Left ventricle myocardium superior (tissue), 1 donor: ENCODE measurements around the gene SMDT1. TPM values are rescaled to one million over a fixed set of nuclear protein-coding genes. Genes with fewer than 3 reads are reported as not detected.
A peak's percentile ranks its signal among the peaks of the same experiment; 100 is the strongest.

Experiments used
- ATAC-seq: fragments of 200-7000 bp; cut with Tn5 transposase; one replicate; pipeline ENCODE4 v1.9.1; 2020; ENCODE audit warnings: mild to moderate bottlenecking, moderate library complexity
- DNase-seq: peaks from one replicate; pipeline ENCODE4 v3.0.0-alpha.2; 2020
- intact Hi-C: fragments of 100-400 bp; cut with micrococcal nuclease; formaldehyde crosslinking; loops from one replicate; pipeline ENCODE4 v1.11.0; 2022
- long read RNA-seq: library from polyadenylated mRNA; unstranded; transcript quantifications from one replicate; pipeline ENCODE4 v2.0.0, GENCODE V29; 2021
- total RNA-seq: library from RNA; stranded (reverse); fragmentation: NEBNext Ultra II Directional; extraction: Animal tissue kit (Norgen Biotek cat#: 25700); gene quantifications from one replicate; pipeline ENCODE4 v1.2.1, GENCODE V29; 2021
- donor health status: DM: no; HTN: yes; CAD: no; lungs with severe emphysema.

SMDT1 gene, protein sequence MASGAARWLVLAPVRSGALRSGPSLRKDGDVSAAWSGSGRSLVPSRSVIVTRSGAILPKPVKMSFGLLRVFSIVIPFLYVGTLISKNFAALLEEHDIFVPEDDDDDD
- 165 TPM for total RNA-seq
- long read RNA-seq, transcript SMDT1-201 (3 exons, 1,567 nt), result major isoform, 196 of 210 reads
- long read RNA-seq, partial matches to known transcripts, result 6 of 210 reads
- long read RNA-seq, other reads (novel, unspliced or antisense), result 5 of 210 reads

DNA sequence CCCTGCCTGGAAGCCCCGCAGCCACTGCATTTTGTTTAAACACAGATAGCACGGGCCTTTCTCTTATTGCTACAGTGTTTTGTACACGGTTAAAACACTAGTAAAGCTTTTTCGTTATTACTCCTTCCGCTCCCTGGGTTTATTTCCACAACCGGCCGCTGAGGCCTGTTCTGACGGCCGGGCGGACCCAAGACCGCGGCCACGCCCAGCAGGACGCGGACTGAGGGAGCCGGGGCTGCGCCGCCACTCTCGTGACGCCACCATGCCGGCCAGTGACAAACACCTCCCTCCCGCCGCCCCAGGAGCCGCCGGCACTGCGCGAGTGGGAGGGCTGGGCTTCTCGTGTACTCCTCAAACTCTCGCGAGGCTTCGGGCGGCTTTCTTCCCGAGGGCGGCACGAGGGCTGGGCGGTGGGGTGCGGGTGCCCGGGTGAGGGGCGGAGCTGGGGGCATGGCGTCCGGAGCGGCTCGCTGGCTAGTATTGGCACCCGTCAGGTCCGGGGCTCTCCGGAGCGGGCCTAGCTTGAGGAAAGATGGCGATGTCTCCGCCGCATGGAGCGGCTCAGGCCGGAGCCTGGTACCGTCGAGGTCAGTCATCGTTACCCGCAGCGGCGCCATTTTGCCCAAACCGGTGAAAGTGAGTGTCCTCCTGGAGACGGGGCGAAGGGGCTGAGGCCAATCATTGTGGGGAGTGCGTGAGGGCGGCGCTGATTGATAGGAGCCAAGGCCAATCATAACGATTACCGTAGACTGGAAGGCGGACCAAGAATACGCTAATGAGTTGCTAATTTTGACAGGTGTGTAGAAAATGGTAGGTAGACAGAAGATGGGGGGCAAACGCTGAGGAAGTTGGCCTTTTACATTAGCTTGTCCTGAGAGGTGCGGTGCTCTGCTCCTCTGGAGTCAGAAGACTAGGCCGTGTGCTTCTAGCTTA lies at the start of gene SMDT1:
Gene SMDT1 (plus strand): TSS at position 382 of the 933 bp plus-strand sequence. CDS start 69 bp downstream, at position 451.
- ATAC-seq (peak; percentile 92), DNase-seq (peak; percentile 100)
- intact Hi-C loops, result no loop called here

DNA sequence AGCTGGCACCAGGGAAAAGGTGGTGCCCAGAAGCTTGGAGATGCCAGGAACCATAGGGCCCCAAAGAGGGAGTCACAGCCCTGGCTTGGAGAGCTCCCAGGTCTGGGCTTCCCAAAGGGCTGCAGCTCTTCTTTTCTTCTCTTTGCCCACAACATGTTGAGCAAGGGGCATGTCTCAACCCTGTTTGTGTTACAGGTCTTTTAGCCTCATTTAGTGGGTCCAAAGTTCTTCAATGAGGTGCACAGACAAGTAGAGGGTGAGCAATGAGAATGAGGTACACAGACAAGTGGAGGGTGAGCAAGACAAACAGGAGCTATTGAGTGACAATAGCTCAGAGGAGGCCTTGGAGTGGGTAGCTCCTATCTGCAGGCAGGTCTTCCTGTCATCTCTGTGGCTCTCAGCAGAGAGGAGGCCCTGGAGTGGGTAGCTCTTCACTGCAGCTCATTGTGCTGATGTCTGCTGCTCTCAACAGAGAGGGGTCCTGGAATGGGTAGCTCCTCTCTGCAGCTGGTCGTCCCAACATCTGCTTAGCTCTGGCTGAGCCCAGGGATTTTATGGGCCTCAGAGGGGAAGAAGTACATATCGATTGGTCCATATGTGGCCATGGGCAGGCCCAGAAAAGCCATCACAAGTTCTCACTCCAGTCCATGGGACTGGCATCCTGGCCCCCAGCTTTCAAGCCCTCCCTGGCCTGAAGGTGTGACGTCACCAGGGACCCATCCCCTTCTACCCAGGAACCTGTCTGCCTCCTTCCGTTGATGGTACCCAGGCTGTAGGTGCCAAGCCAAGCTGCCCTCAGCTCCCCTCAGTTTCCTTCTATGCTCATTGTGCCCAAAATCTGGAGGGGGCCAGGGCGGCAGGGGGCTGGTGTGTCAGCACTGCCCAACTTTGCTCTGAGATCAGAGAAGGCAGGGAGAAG lies 46.0 kb upstream of the SMDT1 start:
- ATAC-seq (no peak), DNase-seq (no peak)
- intact Hi-C loops, result no loop called here

DNA sequence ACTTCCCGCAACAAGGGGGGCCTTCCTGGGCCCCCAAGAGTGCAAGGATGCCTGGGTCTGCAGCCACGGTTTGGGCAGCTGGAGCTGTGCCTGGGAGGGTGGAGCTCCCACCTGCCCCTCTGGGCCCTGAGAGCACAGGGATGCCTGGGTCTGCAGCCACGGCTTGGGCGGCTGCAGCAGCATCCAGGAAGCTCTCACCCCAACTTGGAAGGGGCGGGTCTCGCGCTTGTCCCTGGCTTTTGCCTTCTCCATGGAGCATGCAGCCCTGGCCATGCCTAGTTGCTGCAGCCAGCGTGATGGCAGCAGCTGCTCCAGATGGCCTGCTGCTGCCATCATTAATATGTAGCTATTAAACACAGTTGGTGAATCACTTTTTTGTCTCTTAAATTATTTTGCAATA lies 44.2 kb upstream of the SMDT1 start:
- intact Hi-C loops, result no loop called here
- DNase-seq (no peak), ATAC-seq (no peak)

DNA sequence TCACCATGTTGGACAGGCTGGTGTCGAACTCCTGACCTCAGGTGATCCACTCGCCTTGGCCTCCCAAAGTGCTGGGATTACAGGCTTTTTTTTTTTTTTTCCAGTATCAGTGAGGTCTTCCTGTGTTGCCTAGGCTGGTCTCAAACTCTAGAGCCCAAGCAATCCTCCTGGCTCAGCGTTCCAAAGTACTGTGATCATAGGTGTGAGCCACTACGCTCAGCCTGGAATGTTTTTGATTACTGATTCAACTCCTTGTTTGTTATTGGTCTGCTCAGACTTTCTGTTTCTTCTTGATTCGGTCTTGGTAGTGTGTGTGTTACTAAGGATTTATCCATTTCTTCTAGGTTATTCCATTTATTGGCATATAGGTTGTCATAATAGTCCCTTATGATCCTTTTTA lies 40.2 kb upstream of the SMDT1 start:
- intact Hi-C loops, result no loop called here
- no peak for ATAC-seq
- no peak for DNase-seq

DNA sequence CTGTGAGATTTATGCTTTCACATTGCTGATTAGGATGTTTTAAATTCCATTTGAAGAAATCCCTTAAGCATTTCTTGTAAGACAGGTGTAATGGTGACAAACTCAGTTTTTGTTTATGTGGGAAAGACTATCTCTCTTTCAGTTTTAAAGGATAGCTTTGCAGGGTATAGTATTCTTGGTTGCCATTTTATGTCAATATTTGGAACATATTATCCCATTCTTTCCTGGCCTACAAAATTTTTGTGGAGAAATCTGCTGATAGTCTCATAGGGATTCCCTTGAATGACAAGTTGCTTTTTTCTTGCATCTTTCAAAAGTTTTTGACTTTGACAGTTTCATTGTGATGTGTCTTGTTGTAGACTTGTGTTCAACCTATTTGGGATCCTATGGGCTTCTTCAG lies 37.7 kb upstream of the SMDT1 start:
- DNase-seq (no peak), ATAC-seq (no peak)
- intact Hi-C loops, result no loop called here

DNA sequence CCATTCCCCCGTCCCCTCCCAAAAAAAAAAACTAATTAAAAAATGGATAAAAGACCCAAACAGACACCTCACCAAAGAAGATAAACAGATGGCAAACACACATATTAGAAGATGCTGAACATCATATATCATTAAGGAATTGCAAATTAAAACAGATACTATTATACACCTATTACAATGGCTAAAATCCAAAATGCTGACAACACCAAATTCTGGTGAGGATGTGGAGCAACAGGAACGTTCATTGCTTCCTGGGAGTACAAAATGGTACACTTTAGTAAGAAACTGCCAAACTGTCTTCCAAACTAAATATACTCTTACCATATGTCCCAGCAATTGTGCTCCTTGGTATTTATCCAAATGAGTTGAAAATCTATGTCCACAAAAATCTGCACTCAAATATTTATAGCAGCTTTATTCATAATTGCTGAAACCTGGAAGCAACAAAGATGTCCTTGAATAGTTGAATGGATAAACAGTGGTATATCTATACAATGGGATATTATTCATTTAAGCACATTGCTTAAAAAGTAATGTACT lies 28.8 kb upstream of the SMDT1 start:
- intact Hi-C loops, result no loop called here
- ATAC-seq, result no peak
- DNase-seq, result no peak

DNA sequence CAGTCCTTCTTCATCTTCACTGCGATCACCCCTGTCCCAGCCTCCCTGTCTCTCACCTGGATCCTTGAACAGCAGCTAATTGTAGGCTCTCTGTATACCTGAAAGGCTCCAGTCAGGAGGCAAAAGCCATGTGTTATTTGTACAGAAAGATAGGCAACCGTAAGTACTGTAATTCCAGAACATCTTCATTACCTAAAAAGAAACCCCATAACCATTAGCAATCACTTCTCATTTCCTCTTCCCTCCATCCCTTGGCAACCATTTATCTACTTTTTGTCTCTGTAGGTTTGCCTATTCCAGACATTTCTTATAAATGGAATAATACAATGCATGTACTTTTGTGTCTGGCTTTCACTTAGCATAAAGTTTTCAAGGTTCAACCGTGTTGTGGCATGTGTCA lies 26.7 kb upstream of the SMDT1 start:
- no peak for ATAC-seq
- DNase-seq, result no peak
- intact Hi-C loops, result no loop called here

DNA sequence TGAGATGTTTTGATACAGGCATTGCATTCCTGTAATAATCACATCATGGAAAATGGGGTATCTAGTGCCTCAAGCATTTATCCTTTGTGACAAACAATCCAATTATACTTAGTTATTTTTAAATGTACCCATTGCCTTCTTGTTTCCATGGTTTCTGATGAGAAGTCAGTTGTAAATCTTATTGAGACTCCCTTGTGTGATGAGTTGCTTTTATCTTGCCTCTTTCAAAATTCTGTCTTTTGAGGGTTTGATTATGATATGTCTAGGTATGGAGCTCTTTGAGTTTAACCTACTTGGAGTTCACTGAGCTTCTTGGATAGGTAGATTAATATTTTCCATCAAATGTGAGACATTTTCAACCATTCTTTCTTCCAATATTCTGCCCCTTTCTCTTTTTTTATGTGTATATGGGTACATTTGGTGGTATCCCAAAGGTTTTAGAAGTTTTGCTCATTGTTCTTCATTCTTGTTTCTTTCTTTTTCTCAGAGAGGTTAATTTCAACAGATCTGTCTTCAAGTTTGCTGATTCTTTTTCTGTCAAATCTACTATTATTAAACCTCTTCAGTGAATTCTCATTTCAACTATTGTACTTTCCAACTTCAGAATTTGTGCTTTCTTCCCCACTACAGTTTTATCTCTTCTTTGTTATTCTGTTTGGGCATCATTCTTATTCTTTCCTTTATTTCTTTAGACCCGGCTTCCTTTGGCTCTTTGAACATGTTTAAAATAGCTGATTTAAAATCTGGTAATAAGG lies 22.6 kb upstream of the SMDT1 start:
- intact Hi-C loops, result no loop called here
- no peak for DNase-seq
- no peak for ATAC-seq

DNA sequence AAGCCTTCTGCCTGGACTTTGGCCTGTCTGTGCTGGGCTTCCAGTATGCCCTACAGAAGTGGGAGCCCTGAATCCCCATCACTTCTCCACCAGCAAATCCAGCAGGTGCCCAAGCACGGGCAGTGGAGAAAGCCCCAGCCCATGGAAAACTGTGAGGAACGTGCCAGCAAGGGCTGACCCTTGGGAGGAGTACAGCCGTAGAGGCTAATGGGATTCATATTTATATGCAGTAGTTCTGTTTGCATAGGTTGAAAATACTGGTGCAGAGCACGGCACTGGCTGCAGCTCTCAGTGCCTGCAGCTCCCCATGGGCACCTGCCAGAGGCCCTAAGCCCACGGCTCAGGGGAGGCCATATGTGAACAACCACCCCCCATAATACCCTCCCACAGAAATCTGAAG lies 19.0 kb upstream of the SMDT1 start:
- intact Hi-C loops, result no loop called here
- no peak for ATAC-seq
- no peak for DNase-seq

DNA sequence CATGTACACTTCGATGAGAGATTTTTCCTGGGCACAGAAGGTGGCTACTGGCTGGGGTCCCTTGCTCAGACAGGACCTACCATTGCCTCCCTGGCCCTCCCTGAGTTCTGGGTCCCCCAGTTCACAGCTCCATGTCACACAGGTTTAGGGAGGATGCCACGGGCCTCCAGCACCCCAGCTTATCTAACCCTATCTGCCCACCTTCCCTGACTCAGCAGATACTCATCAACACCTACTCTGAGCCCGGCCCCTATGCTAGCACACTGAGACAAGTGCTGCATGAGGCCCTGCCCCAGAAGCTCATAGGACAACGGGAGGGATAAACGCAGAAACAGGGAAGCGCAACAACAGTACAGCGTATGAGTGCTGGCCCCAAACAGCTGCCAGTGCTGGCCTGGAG lies 18.5 kb upstream of the SMDT1 start:
- intact Hi-C loops, result no loop called here
- DNase-seq (no peak), ATAC-seq (no peak)

DNA sequence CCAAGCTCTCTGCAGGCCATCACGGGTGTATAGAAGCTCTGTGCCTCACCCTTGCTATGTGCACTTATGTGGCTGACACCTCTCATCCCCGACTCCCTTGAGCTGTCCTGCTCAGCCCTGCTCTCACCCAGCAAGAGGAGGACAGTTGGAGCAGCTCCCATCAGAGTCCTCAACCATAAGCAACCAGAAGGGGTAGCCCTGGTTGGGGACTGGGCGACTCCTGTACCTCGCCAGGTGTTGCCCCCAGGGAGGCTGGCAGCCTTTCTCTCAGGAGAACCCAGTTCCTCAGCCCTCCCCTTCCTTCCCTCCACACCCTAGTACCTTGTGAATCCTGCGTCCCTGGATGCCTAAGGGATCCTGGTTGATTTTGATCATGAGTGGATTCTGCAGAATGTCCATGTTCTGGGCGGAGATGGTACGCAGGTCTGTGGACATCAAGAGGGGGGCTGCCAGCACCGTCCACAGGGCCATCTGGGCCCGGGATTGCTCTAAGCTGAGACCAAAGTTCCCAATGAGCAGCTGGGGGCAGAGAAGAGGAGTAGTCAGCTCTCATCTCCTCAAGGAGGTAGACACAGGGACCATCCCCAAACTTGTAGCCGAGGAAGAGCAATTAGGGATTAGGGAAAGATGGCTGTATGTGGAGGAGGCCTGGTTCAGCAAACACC lies 16.9 kb upstream of the SMDT1 start:
- intact Hi-C loops, result no loop called here
- no peak for DNase-seq
- no peak for ATAC-seq

DNA sequence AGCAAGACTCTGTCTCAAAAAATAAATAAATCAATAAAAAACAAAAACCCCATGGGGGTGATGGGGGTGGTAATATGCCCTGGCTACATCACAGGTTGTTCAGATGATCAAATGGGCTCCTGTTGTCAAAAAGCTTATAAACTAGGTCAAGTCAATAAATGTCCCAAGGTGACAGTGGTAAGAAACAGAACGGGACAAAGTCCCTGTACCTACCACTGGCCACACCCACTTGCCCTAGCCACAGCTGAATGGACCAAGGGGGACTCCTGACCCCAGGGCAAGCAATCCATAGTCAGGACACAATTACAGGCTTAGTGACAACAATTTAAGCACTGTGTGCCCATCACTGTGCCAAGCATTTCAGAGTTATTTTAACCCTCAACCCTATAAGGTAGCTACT lies 14.9 kb upstream of the SMDT1 start:
- DNase-seq, result no peak
- intact Hi-C loops, result no loop called here
- ATAC-seq, result no peak

DNA sequence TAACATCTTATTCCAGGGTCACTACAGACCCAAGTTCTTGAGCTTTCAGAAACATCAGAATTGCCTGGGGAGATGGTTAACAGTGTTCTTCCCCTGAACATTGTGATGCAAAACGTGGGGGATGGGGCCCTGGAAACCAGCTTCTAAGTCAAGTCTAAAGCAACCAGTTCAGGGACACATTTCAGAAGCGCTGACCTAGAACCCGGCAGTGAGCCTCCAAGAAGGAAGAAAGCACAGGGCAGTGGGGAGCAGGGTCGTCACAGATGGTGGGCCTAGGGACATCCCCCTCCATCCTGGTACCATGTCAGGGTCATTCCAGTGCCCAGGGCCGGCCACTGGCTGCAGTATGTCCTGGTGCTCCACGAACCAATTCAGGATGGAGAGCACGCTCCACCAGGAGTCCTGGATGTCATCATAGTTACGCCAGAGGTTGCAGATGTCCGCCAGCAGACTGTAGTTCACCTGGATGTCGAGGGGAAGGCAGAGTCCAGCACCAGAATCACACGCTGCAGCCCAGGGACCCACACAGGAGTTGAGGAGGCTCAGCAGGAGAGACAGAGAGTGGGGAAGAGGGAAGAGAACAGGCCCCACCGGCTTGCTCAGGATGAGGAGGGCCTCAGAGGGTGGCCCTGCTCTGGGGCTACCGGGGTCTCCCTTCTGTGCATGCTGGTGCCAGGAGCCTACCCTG lies 13.9 kb upstream of the SMDT1 start:
- intact Hi-C loops, result no loop called here
- no peak for ATAC-seq
- DNase-seq, result no peak

DNA sequence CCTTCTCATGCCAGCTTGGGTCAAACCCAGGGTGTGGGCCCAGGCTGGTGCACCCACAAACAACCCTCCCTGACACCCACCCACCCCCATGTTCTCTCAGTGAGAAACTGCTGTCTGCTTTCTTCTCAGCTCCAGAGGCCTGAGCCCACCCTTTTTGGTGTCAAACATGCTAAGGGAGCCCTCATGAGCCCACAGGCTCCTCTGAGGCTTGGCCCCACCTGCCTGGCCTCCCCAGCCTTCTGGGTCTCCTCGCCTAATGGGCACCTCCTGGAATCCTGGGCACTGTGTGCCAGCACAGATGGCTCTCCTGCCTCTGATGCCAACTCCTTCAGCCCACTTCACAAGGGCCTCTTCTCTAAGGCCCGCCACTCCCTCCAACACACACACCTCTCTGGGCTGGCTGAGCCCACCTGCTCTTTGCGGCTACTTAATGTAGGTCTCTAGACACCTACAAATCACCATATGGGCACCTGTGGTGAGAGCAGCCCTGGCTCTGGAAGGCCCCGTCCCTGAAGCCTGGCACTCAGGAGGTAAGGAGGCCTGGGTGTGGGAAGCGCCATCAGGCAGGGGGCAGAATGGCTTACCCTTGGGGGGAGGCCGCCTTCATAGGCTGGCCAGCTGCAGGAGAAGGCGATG lies 13.3 kb upstream of the SMDT1 start:
- ATAC-seq, result no peak
- DNase-seq, result no peak
- intact Hi-C loops, result no loop called here

DNA sequence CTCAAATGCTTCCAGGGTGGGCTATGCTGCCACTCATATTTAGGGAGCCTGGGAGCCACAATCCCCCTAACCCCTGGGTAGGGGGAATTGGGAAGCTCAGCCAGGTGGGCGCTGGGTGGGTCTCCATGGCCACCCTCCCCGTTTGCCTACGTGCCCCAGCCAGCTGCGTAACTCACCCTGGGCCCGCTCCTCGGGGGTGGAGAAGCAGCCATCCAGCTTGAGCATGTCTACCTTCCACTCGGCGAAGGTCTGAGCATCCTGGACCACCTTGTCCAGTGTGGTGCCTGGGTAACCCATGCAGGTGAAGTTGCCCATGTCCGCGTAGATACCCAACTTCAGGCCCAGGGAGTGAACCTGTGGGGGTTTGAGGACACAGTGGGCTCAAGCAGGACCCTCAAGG lies 12.6 kb upstream of the SMDT1 start:
- intact Hi-C loops, result no loop called here
- DNase-seq (no peak), ATAC-seq (no peak)

DNA sequence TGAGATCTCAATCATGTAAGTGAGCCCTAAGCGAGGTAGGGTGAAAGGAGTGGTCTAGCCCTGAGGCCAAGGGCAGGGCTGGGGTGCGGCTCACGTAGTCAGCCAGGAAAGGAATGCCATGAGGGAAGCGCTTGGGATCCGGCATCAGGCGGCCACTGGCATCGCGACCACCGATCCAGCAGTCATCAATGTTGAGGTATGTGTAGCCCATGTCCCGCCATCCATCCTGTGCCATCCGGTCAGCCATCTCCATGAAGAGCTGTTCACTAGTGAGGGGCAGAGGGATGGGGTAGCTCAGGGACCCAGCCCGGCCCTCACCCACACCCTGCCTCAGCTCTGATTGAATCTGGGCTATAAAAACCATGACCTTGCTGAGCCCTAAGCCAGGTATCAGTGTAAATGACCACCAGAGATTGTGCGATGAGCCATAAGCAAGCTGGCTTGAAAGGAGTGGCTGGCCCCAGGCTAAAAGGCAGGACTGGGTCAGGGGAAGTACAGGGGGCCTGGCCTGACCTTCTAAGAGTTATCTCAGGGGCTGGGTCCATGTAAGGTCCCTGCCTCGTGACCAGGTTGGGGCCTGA lies 11.7 kb upstream of the SMDT1 start:
- DNase-seq (no peak), ATAC-seq (no peak)
- intact Hi-C loops, result no loop called here

DNA sequence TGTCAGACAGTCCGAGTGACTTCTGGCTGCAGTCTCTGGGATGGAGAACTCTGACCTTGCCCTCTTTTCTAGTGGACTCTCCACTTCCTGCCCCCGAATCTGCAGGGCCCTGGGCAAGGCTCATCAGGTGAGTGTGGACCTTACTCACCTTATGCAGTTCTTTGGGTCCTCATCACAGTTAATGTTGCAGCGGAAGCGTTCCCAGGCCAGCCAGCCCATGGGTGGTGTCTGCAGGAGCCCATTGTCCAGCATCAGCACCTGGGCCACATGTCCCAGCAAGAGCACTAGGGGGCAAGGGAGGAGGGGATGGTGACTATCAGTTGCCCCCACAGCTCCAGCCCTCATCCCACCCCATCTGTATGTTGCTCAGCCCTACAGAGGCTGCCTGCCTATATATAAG lies 11.2 kb upstream of the SMDT1 start:
- intact Hi-C loops, result no loop called here
- no peak for ATAC-seq
- no peak for DNase-seq
